NT2/D1 (cell line): ENCODE measurements around the gene METTL25B.

ENCODE experiments used
- SUZ12 ChIP-seq: IDR thresholded peaks from 2 replicates; pipeline ENCODE4 v1.6.1; 2011; ENCODE audit not compliant: insufficient read length, insufficient read depth; ENCODE audit errors: extremely low read depth
- YY1 ChIP-seq: IDR thresholded peaks from 2 replicates; pipeline ENCODE4 v1.6.1; 2011; ENCODE audit not compliant: insufficient read length, insufficient read depth

DNA sequence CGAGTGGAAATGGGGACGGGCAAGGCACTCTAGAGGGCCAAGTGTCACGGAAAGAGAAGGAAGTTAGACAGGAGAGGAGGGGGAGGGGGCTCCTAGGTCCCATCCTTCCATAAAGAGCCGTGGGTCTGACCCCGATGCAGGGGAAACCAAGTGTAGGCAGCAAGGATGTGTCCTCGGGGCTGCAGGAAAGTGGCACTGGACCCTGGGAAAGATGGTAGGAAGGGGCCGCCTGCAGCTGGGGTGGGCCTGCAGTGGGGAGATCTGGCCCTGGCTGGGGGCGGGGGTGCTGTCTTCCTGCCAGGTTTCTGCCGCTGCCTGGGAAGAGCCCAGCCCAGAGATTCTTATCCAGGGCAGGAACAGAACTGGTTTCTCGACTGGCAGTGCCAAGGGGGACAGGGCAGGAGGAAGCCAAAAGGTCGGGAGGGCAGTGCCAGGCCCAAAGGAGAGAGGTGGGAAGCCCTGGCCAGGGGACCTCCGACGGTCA, 35.8 kb upstream of the METTL25B start:
- TF ChIP-seq SUZ12: no peak
- TF ChIP-seq YY1: no peak
